Astrocyte of the hippocampus (primary cell): Measurements from ENCODE around the gene PHACTR1.
"Not testable (repeated sequence)": the region's sequence is repeated elsewhere in the genome, so short reads cannot be mapped to it uniquely, and the experiment has no call there.

ENCODE experiments used
- DNase-seq: peaks from one replicate; pipeline ENCODE4 v3.0.0; 2011; ENCODE audit warnings: low read depth, low spot score

The PHACTR1 gene

GRCh38 chr6:13147782-13148181 lies 431.2 kb downstream of the PHACTR1 start:
- no peak for DNase-seq

DNA sequence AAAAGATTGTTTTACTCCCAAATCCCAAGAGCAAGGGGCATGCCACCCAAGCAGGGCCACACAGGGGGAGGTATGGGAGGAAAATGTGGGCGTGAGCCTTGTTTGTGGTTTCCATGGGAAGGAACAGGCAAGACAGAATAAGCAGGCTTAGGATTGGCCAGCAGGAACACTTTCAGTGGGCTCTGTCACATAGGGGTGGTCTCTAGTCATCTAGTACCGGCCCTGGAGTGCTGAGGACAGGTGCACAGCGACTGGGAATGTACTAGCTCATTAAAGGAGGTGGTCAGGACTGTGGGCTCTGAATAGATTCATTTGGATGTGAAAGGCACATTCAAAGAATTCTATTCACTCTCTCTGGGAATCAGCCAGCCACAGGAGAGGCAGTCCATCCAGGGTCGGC lies 436.2 kb downstream of the PHACTR1 start:
- DNase-seq = peak; percentile 42

DNA sequence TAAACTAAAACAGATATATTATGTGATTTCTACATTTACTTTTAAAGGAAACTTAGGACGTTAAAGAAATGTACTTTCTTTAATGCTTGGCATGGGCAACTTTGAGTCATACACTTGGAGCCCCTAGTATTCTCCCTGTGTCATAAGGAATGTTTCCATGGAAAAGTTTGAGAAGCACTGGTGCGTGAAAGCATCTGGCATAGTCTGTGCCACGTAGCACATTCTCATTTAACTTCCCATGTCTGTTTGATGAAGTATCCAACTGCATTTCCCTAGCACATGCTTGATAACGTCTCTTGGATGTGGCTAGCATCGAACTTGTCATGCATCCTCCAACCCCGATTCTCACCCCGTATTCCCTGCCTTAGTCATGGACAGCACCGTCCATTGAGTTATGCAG lies 439.8 kb downstream of the PHACTR1 start:
- DNase-seq = peak; percentile 83

DNA sequence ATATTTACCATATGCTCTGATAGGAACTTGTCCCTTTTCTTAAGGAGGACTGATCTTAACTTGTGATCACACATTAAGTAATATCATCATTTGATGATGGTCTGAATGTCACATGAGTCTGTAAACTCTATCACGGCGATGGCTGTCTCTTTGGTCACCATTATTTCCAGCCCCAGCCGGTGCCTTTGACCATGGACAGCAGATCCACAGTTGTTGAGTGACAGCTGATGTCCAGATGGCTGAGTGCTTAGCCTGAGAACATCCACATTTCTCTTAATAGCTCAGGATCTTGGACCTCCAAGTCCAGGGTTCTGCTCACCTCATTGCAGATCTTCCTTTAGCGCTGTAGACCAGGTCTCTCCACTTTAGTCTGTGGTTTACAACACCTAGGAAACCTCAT lies 440.7 kb downstream of the PHACTR1 start:
- no peak for DNase-seq

GRCh38 chr6:13159300-13159699 lies 442.7 kb downstream of the PHACTR1 start:
- peak; percentile 35 for DNase-seq

GRCh38 chr6:13159822-13160221 lies 443.3 kb downstream of the PHACTR1 start:
- DNase-seq = not testable (repeated sequence)

DNA sequence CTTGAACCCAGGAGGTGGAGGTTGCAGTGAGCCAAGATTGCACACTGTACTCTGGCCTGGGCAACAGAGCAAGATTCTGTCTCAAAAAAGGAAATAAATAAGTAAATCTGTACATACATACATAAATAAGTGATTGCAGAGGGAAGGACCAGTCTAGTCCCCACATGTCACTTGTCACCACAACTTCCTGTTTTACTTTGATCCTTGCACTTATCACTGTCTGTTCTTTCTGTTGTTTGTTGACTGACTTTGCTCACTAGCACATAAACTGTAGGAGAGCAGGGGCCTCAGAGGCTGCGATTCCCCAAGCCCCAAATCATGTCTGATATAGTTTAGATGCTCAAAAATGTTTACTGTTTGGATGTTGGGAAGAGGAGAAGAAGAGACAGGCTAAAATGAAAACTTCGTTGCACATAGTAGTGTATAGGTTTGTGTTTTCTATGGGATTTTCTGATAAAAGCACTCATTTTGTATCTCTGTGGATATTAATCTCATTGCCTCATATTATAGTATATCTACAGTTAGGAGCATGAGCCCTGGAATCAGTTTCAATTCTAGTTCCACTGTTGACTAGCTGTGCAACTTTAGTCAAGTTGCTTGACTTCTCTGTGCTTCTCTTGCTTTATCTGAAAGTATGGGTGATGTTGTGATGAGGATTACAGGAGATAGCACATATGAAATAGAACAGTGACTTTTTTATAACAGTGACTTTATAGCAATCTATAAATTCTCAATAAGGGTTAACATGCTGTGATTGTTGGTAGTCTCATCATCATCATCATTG lies 446.8 kb downstream of the PHACTR1 start:
- no peak for DNase-seq

DNA sequence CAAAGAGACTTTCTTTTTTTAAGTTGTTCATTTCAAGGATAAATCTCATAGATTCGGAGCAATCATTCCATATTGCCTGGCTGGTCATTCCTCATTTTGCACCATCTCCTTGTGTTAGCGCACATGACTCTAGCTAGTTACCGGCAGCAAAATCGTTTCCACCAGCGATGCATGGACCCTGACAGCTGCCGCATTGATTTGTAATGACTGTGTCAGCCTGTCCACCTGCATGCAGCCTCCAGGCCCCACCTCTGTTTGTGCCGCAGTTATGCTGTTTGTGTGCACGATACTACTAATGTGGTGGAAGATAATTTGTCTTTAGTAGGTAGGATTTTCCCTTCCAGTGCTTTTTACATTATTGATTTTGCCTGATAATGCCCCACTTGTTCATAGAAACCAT lies 447.7 kb downstream of the PHACTR1 start:
- DNase-seq = no peak

GRCh38 chr6:13165502-13166172 lies 449.1 kb downstream of the PHACTR1 start:
- DNase-seq = no peak

DNA sequence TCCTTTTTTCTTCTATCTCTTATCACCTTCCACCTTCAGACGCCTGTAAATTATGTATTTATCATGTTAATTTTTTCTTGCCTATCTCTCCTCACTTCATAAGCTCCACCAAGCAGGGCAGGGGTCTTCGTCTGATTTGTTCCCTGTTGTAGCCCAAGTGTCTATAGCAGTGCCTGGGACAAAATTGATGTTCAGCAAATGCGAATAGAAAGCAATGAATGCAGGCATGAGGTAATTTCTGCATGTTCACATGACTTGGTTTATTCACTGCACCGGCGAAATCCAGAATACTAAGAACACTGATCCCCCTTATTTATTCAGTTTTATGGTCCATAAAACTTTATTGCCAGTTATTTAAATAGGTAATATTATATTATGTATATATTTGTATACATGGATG lies 449.7 kb downstream of the PHACTR1 start:
- no peak for DNase-seq

- DNase-seq = no peak
Observed at GRCh38 chr6:13166916-13167315, 450.3 kb downstream of the PHACTR1 start.

DNA sequence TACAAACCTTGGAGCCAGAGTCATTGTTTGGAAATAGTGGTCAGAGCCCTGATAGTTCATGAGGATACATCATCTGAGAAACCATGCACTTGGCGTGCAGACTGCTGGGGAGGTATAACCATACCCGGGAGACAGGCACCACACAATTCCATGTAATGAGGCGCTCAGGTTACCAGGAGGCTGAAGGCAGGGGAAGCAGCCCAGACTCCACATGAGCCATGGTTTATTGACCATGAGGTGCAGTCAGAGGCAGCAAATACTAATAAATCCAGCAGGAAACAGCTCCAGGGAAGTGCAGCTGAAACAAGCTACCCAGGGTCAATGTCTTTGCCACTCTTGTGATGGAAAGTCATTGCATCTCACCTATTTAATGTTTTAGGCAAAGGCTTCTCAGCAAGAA lies 455.7 kb downstream of the PHACTR1 start:
- DNase-seq = no peak

DNA sequence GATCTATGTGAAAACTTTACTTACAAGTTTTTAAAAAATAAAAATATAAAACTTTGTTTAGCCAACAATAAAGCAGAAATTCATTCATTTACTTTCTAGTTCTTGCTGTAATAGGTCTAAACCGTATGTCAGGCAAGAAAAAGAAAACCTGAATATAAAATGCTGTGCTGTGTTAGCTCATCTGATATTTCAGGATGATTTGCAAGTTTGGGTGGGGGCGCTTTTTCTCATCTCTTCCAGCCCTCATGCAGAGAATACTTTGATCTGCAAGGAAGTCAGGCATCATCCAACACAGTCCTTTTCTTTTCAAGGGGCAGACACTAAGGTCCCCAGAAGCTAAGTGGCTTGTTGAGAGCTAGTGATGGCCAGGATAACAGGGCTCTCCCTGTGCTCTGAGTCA lies 458.5 kb downstream of the PHACTR1 start:
- DNase-seq = no peak

GRCh38 chr6:13175759-13176158 lies 459.2 kb downstream of the PHACTR1 start:
- no peak for DNase-seq

DNA sequence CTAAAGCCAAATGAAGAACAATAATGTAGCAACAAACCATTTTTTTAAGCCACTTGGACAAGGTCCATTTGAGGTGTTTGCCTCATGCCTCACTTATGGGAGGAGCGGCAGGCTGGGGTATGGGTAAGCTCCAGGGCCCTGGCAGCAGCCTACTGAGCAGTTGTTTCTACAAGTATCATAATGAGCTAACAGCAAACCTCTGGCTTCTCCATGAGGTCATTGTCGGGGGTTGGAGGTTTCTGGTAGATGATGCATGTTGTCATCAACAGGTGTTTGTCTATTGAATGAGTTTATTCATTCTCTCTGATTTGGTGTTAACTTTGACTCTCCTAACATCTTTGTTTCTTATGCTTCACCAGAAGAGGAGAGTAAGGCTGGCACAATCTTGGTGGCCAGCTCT lies 461.1 kb downstream of the PHACTR1 start:
- DNase-seq = no peak

DNA sequence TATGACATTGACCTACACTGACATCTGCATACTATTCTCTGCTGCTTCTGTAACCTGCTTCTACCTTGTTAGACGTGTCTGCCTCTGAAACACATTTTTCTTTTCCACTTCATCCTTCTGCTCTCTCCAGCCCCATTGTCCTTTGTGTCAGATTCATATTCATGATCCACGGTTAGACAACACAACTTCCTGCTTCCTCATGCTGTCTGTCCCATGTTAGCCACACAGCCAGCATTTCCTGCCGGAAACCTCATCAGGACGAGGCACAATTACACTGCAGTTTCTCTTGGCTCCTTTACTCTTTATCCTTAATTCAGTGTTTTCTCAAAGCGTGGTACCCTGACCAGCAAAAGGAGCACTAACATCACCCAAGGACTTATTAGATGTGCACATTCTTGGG lies 461.5 kb downstream of the PHACTR1 start:
- DNase-seq = no peak

DNA sequence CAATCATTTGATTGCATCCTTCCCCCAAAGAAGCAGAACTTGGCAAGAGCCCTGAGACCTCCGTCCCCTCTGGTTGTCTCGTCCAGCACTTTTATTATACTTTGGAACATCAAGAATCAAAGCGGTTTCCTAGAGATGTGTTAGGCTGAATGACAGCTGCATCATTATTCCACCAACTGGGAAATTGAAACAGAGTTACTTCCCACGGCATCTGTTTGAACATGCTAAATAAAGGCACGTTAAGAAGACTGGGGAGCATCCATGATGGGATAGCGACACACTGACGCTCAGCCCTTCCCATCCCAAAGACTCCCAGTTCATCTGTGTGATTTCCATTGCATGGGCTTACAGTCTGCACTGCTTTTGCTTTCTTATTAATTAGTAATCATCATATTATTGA lies 464.0 kb downstream of the PHACTR1 start:
- DNase-seq = no peak

- DNase-seq = peak; percentile 50
Observed at GRCh38 chr6:13181393-13181792, 464.8 kb downstream of the PHACTR1 start.

- peak; percentile 2 for DNase-seq
Observed at GRCh38 chr6:13183415-13184088, 467.0 kb downstream of the PHACTR1 start.

DNA sequence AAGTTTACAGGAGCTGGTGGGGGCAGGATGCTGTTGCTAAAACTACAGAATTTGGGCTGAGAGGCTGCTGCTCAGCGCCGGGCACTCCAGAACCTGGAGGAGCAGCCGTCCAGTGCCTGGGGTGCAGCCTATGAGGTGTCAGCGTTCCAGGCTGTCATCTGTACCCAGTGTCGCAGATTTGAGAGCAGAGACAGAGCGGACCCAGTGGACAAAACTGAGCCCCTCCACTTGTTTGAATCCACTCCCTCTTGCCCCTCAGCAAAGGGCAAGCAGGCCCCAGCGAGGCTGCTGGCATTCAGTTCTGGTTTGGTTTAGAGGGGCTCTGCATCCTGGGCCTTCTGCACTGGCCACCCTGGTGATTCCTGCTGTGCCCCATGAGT lies 467.5 kb downstream of the PHACTR1 start:
- no peak for DNase-seq

DNA sequence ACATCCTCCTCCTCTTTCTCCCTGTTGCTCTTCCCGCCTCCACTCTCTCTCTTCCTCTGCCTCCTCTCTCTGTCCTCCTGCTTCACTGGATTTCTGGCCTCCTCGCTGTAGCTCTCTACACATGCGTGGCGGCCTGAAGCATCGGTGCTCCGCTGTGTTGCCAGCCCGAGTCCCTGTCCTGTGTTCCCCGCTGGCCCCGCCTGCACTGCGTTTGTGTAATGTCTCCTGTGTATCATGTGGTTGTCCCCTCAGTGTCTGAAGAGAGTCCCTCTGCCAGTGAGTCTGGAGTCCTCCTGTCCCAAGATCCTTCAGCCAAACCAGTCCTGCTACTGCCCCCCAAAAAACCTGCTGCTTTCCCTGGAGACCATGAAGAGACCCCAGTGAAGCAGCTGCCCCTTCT lies 468.0 kb downstream of the PHACTR1 start:
- no peak for DNase-seq

- DNase-seq = no peak
Observed at GRCh38 chr6:13186861-13187260, 470.3 kb downstream of the PHACTR1 start.

- DNase-seq = no peak
Observed at GRCh38 chr6:13187692-13188091, 471.1 kb downstream of the PHACTR1 start.
